Measurements from ENCODE around the gene ATP7B.
A peak's percentile ranks its signal among the peaks of the same experiment; 100 is the strongest.
"Not testable (repeated sequence)": the region's sequence is repeated elsewhere in the genome, so short reads cannot be mapped to it uniquely, and the experiment has no call there.

The ATP7B gene

GRCh38 chr13:52010890-52011631 is at the start of gene ATP7B:
Gene ATP7B, minus strand, starts transcription at chr13:52011450. Its CDS starts 113 bp downstream, at chr13:52011337.
- peak; percentile 56 for DNase-seq

- DNase-seq: no peak
Observed at GRCh38 chr13:52053460-52053859, 42.2 kb upstream of the ATP7B start.

- DNase-seq: no peak
Observed at GRCh38 chr13:52051400-52051799, 40.1 kb upstream of the ATP7B start.

- no peak for DNase-seq
Observed at GRCh38 chr13:52048516-52048915, 37.3 kb upstream of the ATP7B start.

GRCh38 chr13:52047463-52047862 is 36.2 kb upstream of the ATP7B start:
- DNase-seq: no peak

GRCh38 chr13:52043675-52044074 is 32.4 kb upstream of the ATP7B start:
- no peak for DNase-seq

GRCh38 chr13:52036037-52036436 is 24.8 kb upstream of the ATP7B start:
- DNase-seq: no peak

GRCh38 chr13:52034616-52035226 is 23.5 kb upstream of the ATP7B start:
- no peak for DNase-seq

- DNase-seq: no peak
Observed at GRCh38 chr13:52033039-52033438, 21.8 kb upstream of the ATP7B start.

- DNase-seq: not testable (repeated sequence)
Observed at GRCh38 chr13:52030401-52030800, 19.2 kb upstream of the ATP7B start.

GRCh38 chr13:52029569-52029968 is 18.3 kb upstream of the ATP7B start:
- DNase-seq: no peak

GRCh38 chr13:52027832-52028231 is 16.6 kb upstream of the ATP7B start:
- no peak for DNase-seq

GRCh38 chr13:52026246-52026626 is 15.0 kb upstream of the ATP7B start:
- no peak for DNase-seq

- no peak for DNase-seq
Observed at GRCh38 chr13:52025475-52026245, 14.4 kb upstream of the ATP7B start.

- DNase-seq: no peak
Observed at GRCh38 chr13:52024481-52024880, 13.2 kb upstream of the ATP7B start, which contains the start of gene UTP14C. Gene UTP14C, plus strand, starts transcription at chr13:52024691. Its CDS starts 4,114 bp downstream, at chr13:52028805.

GRCh38 chr13:52022356-52022755 is 11.1 kb upstream of the ATP7B start:
- DNase-seq: no peak

- DNase-seq: no peak
Observed at GRCh38 chr13:52020191-52020590, 8.9 kb upstream of the ATP7B start.

- no peak for DNase-seq
Observed at GRCh38 chr13:52016296-52016695, 5.0 kb upstream of the ATP7B start.

GRCh38 chr13:52012512-52012836 is 1.2 kb upstream of the ATP7B start:
- no peak for DNase-seq

GRCh38 chr13:52011632-52012511 is 622 bp upstream of the ATP7B start, which contains the start of gene ALG11:
Gene ALG11, plus strand, starts transcription at chr13:52012398. Its CDS starts 21 bp downstream, at chr13:52012419.
- DNase-seq: peak; percentile 100

GRCh38 chr13:52009946-52010345 is 1.3 kb downstream of the ATP7B start:
- no peak for DNase-seq

- no peak for DNase-seq
Observed at GRCh38 chr13:52006523-52007245, 4.6 kb downstream of the ATP7B start.

All from activated CD8-positive, alpha-beta memory T cell treated with anti-CD3 and anti-CD28 coated beads, Interleukin-2, amount 50 U/mL, for 48 hours (primary cell).